Dermis microvascular lymphatic vessel endothelial cell (primary cell): ENCODE measurements around the gene PXMP2. TPM values are rescaled to one million over a fixed set of nuclear protein-coding genes. Genes with fewer than 3 reads are reported as not detected.
"Not testable (repeated sequence)": the region's sequence is repeated elsewhere in the genome, so short reads cannot be mapped to it uniquely, and the experiment has no call there.

ENCODE experiments used
- DNase-seq, 2 donors: peaks; one replicate each; pipeline versions ENCODE4 v3.0.0 to v3.0.0-alpha.2; 2010; ENCODE audit warnings: low read depth in 2 of 2
- total RNA-seq: library from RNA; depleted of rRNA; stranded (reverse); fragments of >200 nt; gene quantifications from 2 replicates; pipeline ENCODE4 v1.2.1, GENCODE V29; 2014

PXMP2 gene
- total RNA-seq, 1 donor from 2014 or later: 18.7 TPM

DNA sequence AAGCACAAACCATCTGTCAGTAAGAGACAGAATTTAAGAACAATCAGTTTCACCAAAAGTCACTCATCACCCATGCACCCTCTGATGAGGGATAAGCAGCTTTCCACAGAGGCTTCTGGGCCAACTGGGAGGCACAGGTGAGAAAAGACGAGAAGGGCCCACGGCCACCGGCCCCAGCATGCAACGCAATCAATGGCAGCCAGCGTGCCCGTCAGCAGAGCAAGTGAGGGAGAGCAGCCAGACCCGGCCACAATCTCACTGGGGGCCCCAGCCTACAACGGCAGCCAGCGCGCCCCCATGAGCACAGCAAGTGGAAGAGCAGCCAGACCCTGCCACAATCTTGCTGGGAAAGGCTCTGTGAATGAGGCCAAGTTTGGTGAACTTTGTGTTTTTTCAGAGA, 60.9 kb downstream of the PXMP2 start:
- DNase-seq: no peak

DNA sequence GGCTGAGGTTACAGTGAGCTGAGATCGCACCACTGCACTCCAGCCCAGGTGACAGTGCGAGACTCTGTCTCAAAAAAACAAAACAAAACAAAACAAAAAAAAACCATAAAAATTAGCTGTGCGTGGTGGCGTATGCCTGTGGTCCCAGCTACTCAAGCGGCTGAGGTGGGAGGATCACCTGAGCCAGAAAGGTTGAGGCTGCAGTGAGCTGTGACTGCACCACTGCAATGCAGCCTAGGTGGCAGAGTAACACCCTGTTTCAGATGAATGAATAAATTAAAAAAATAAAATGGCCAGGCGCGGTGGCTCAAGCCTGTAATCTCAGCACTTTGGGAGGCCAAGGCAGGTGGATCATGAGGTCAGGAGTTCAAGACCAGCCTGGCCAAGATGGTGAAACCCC, 66.3 kb downstream of the PXMP2 start:
- not testable (repeated sequence) for DNase-seq

DNA sequence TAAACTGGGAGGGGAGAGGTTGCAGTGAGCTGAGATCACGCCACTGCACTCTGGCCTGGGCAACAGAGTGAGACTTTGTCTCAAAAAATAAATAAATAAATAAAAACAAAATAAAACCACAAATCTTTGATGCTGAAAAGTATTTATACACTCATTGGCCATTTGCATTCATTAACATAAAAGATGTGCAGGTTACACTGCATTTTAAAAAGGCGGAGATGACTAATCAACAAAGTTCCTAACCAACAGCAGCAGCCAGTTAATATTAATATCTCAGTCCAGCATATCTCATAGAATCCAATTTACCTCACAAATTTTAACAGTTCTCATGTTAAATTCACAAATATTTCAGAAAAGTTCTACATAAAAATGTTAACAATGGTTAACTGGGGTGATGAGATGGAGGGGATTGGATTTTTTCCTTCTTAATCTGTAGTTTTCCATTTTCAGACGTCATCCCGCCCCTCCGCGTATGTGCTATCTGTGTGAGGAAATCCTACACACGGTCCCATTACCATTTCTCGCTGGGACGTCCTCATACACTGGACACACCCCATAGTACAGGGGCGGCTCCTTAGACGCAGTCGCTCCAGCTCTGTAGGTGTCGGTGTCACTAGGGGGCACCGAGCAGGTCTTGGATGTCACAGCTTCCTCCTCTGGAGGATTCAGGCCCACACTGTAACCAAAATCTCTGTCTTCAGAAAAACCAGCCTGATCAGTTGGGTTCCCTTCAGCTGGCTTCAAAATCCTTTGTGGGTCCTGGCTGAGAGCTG, 67.0 kb downstream of the PXMP2 start:
- no peak for DNase-seq

Other genes starting within 250 kb of the PXMP2 start
- gene FBRSL1, start 197.4 kb upstream of the PXMP2 start, total RNA-seq: 4.8 and 9.4 TPM in 2 replicates
- gene LRCOL1, start 77.0 kb upstream of the PXMP2 start, total RNA-seq: 2.7 and 10.1 TPM in 2 replicates
- gene P2RX2, start 68.8 kb upstream of the PXMP2 start, total RNA-seq: not detected in 2 replicates
- gene POLE, start 245 bp upstream of the PXMP2 start, total RNA-seq: 25.5 and 27.3 TPM in 2 replicates
- 37.0 and 50.8 TPM in 2 replicates for gene PGAM5, start 23.3 kb downstream of the PXMP2 start, total RNA-seq
- gene ANKLE2, start 74.2 kb downstream of the PXMP2 start, total RNA-seq: 32.2 and 46.1 TPM in 2 replicates
- gene GOLGA3, start 141.3 kb downstream of the PXMP2 start, total RNA-seq: 53.0 and 66.4 TPM in 2 replicates
- gene CHFR, start 200.0 kb downstream of the PXMP2 start, total RNA-seq: 32.6 and 38.3 TPM in 2 replicates